ENCODE measurements around the gene AP2A2. TPM values are rescaled to one million over a fixed set of nuclear protein-coding genes. Genes with fewer than 3 reads are reported as not detected.

Gene AP2A2
- total RNA-seq, 6 experiments from 2014 or later = 41.4 to 66.7 (median 53.8) TPM

DNA sequence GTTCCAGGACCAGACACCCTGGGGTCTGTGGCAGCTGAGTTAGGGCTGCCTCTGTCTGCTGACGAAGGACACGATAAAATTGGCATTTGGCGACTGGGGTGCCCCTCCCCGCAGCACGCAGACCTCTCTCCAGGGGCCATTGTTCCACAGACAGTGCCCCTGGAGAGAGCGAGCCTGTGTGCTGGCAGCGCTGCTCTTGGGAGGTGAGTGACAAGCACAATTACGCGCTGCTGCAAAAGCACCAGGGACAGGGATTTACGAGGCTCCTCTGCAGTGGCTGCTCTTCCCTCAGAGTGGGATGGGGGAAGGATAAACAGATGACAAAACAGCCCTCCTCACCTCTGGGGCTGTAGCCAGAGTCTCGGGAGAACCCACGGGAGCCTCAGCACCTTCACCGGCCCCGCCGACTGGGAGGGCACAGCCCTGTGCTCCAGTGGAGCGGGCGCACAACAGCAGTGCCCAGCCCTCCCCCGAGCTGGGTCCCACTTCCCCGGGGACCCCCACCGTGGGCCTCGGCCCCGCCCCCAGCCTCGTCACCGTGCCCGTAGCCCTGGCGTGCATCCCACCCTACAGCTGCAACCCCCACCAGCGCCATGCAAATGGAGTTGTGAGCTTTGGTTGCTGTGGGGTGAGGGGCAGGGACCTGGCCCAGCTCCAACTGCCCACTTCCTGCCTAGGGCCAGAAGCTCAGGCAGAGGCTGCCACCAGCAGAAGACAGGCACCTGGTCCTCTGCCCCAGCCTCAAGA lies 34.7 kb upstream of the AP2A2 start:
- intact Hi-C loops (cut with DNase I) = loop anchor here in 1 of 2 donors (10.0 kb wide), 1 partner anchor 164 kb away; no protein-coding TSS in a partner anchor
- no peak overlapping the region for H3K27ac ChIP-seq
- TF ChIP-seq POLR2A (IDR thresholded peaks at IDR 0.05) = no peak
- TF ChIP-seq, protein P1, sequence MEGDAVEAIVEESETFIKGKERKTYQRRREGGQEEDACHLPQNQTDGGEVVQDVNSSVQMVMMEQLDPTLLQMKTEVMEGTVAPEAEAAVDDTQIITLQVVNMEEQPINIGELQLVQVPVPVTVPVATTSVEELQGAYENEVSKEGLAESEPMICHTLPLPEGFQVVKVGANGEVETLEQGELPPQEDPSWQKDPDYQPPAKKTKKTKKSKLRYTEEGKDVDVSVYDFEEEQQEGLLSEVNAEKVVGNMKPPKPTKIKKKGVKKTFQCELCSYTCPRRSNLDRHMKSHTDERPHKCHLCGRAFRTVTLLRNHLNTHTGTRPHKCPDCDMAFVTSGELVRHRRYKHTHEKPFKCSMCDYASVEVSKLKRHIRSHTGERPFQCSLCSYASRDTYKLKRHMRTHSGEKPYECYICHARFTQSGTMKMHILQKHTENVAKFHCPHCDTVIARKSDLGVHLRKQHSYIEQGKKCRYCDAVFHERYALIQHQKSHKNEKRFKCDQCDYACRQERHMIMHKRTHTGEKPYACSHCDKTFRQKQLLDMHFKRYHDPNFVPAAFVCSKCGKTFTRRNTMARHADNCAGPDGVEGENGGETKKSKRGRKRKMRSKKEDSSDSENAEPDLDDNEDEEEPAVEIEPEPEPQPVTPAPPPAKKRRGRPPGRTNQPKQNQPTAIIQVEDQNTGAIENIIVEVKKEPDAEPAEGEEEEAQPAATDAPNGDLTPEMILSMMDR (IDR thresholded peaks at IDR 0.05) = no peak
- H3K4me3 ChIP-seq = no peak overlapping the region
- H3K36me3 ChIP-seq = no peaks in the 10 kb centered on the region
- ATAC-seq (no peak), DNase-seq (no peak)
- H3K9me3 ChIP-seq = no peaks in the 10 kb centered on the region
- no peaks in the 10 kb centered on the region for H3K4me1 ChIP-seq
- H3K27me3 ChIP-seq = no peaks in the 10 kb centered on the region
- 100% methylated on average over 1 of the region's 27 CpGs for WGBS (ENCODE audit: insufficient coverage, low coverage, low lambda C conversion rate, missing lambda C conversion rate)

DNA sequence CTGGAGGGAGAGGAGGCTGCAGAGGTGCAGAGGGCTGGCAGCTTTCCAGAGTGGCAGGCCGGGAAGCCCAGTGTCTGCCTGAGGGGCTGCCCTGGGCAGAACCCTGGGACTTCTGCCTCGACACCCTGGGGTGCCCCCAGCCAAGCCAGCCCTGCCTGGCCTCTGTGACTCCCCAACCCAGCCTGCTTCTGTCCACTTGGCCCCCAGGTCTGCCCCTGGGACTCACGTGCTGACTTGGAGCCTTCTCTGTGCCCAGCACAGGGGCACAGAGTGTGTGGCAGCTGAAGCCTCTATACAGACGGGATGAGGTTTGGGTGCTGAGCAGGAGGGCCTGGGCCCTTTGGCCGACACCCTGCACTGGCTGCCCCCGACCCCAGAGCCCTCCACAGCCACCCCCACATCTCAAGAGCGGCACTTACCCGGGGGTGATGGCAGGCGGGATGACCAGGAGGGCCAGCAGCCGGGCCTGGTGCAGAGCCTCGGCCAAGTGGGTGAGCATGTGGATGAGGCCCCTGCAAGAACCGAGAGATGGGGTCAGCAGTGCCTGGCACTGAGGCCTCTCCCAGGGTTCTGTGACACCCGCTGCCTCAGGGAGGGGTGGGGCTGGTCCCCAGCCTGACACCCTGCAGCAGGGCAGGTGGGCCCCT lies 32.5 kb upstream of the AP2A2 start:
- Histone ChIP-seq H3K9me3 (no peaks in the 10 kb centered on the region), H3K4me3 (no peak overlapping the region), H3K27me3 (no peaks in the 10 kb centered on the region), H3K27ac (no peak overlapping the region), H3K4me1 (no peaks in the 10 kb centered on the region), H3K36me3 (no peaks in the 10 kb centered on the region)
- ATAC-seq (no peak), DNase-seq (no peak)
- TF ChIP-seq, protein P1 (IDR thresholded peaks at IDR 0.05) = no peak
- intact Hi-C loops (cut with DNase I) = loop anchor here in 1 of 2 donors (10.0 kb wide), 1 partner anchor 162 kb away; no protein-coding TSS in a partner anchor
- WGBS (ENCODE audit: insufficient coverage, low coverage, low lambda C conversion rate, missing lambda C conversion rate) = no CpG with 5 or more reads among the region's 13 CpGs

DNA sequence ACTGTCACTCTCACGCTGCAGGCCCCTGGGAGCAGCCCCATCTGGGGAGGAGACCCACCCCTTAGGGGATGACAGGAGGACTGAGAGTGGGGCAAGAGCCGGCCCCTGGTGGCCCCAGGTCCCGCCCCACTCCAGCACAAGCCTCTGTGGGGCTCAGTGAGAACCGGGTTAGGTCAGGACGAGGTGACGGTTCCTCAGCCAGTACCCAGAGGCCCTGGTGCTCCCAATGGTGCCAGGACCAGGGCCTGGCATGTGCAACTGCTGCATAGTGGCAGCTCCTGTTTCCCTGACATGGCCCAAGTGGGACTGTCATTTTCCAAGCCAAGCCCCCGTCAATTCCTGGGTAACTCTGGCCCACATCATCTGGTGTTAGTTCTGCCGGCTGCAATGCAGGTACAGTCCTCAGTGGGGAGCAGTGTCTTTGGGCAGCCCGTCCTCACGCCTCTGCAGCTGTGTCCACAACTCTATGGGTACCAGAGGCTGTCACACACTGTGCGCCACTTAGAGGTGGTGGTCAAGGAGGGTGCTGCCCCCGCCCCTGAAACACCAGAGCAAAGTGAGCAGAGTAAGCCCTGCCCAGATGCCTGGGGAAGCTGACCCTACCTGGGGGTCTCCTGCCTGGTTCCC lies 31.0 kb upstream of the AP2A2 start:
- H3K27ac ChIP-seq = no peak overlapping the region
- H3K36me3 ChIP-seq = peaks cover 0 to 14% (median 6%) of the 10 kb centered on the region in 4 donors
- intact Hi-C loops (cut with DNase I) = loop anchor here in 1 of 2 donors (10.0 kb wide), 1 partner anchor 160 kb away; no protein-coding TSS in a partner anchor
- peak in 1 of 4 donors; percentile 11 for ATAC-seq
- H3K27me3 ChIP-seq = no peaks in the 10 kb centered on the region
- no peaks in the 10 kb centered on the region for H3K9me3 ChIP-seq
- no peak overlapping the region for H3K4me3 ChIP-seq
- DNase-seq = no peak
- no peaks in the 10 kb centered on the region for H3K4me1 ChIP-seq
- TF ChIP-seq, protein P1 (IDR thresholded peaks at IDR 0.05) = no peak
- TF ChIP-seq POLR2A (IDR thresholded peaks at IDR 0.05) = no peak
- WGBS (ENCODE audit: insufficient coverage, low coverage, low lambda C conversion rate, missing lambda C conversion rate) = no CpG with 5 or more reads among the region's 12 CpGs

DNA sequence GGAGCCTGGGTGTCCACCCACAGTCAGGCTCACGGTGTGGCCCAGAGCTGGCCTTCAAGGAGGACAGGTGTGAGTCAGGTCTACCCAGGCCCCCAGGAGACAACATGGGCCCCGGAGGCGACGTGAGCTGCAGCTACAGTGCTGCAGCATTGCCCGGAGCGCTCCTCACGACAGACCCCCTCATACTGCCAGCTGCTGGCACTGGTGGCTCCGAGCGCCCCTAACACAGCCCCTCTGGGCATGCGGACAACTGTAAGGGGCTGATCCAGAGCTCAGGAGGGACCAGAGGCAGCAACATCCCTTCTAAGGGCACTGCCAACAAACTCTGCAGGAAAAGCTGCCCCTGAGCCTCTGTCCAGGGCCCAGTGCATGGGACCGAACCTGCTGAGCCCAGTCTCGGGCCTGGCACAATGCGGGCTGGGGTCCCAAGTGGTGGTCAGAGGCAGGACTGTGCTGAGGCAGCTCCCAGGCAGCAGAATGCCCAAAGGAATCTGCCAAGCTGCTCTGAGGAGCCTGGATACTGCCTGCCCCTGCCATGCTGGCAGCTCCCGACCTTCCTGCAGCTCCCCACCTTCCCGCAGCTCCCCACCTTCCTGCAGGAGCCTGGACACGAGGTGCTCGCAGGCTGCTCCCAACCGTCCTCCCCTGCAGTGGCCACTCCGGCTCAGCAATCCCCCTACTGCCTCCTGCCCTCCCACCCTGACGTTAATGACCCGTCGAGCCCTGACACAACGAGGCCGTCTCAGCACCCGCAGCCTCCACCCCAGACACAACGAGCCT lies 30.1 kb upstream of the AP2A2 start:
- intact Hi-C loops (cut with DNase I) = loop anchor here in 1 of 2 donors (10.0 kb wide), 1 partner anchor 159 kb away; no protein-coding TSS in a partner anchor
- Histone ChIP-seq H3K4me3 (no peak overlapping the region), H3K4me1 (no peaks in the 10 kb centered on the region), H3K27ac (no peak overlapping the region), H3K9me3 (no peaks in the 10 kb centered on the region), H3K27me3 (no peaks in the 10 kb centered on the region), H3K36me3 (peaks cover 0 to 22% (median 8%) of the 10 kb centered on the region in 4 donors)
- ATAC-seq (no peak), DNase-seq (no peak)
- TF ChIP-seq, protein P1 (IDR thresholded peaks at IDR 0.05) = no peak
- TF ChIP-seq POLR2A (IDR thresholded peaks at IDR 0.05) = no peak
- WGBS (ENCODE audit: insufficient coverage, low coverage, low lambda C conversion rate, missing lambda C conversion rate) = 33% methylated on average over 1 of the region's 26 CpGs
